Stimulated activated effector memory CD8-positive, alpha-beta T cell treated with anti-CD3 and anti-CD28 coated beads, Interleukin-12 subunit alpha, Interleukin-12 subunit beta, amount 100 ng/mL, for 72 hours (primary cell): ENCODE measurements around the gene SRBD1.

Source experiments
- ATAC-seq: fragments of 150-1000 bp; cut with Tn5 transposase; 2 replicates; pipeline ENCODE4 v1.10.0; 2021
- DNase-seq, 2 donors: peaks; one replicate each; pipeline ENCODE4 v3.0.0; 2021 to 2022; ENCODE audit warnings: low spot score in 2 of 2
- H3K27ac Mint-ChIP-seq: one replicate; pipeline ENCODE4 v1.8.0; 2022; ENCODE audit warnings: mild to moderate bottlenecking, mixed read lengths
- H3K36me3 Mint-ChIP-seq: one replicate; pipeline ENCODE4 v1.8.0; 2022; ENCODE audit warnings: mild to moderate bottlenecking, mixed read lengths
- H3K4me1 Mint-ChIP-seq: one replicate; pipeline ENCODE4 v1.8.0; 2022; ENCODE audit warnings: mixed read lengths
- H3K4me3 Mint-ChIP-seq: one replicate; pipeline ENCODE4 v1.8.0; 2022; ENCODE audit warnings: mild to moderate bottlenecking, mixed read lengths
- H3K9me3 Mint-ChIP-seq: one replicate; pipeline ENCODE4 v1.8.0; 2022; ENCODE audit warnings: mixed read lengths

SRBD1 gene

DNA sequence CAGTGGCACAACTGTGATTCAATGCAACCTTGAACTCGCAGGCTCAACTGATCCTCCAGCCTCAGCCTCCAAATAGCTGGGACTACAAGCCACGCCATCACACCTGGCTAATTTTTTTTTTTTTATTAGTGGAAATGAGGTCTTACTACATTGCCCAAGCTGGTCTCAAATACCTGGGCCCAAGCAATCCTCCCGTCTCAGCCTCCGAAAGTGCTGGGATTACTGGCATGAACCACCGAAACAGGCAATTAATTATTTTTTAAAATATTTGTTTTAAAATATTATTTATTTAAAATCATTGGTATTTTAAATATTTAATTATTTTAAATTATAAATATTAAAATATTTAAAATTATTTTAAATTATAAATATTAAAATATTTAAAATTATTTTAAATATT, 24.5 kb downstream of the SRBD1 start:
- Mint-ChIP-seq H3K4me1 (peaks cover 17% of the 10 kb centered on the region), H3K9me3 (no peaks in the 10 kb centered on the region), H3K27ac (no peak overlapping the region), H3K36me3 (no peaks in the 10 kb centered on the region), H3K4me3 (no peak overlapping the region)
- ATAC-seq: no peak
- DNase-seq: no peak

DNA sequence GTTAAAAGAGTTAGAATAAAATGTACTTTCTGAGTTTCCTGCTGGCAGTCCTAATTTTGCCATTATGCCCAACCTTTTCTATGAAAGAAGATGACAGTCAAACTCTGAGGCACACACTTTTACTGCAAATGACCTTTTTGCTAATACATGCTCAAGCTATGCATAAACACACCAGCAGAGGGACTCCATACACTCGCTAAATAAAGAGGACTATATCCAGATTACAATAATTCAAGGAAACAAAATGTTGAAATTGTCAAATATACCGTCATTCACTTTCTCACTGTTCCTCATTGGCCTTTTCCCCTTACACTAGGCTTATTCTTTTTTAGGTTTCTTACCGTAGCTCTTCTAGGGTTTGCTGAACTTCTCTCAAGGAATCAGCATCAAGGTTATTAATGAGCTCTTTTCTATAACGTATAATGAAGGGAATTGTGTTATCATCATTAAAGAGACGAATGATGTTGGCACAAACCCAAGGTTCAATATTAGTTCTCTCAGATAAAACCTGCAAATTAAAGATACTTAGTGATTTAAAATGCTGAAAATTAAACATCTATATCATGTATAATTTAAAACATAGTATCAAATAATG, 25.7 kb downstream of the SRBD1 start:
- peaks cover 11% of the 10 kb centered on the region for H3K4me1 Mint-ChIP-seq
- H3K4me3 Mint-ChIP-seq: no peak overlapping the region
- peaks cover 11% of the 10 kb centered on the region for H3K36me3 Mint-ChIP-seq
- H3K9me3 Mint-ChIP-seq: no peaks in the 10 kb centered on the region
- ATAC-seq (no peak), DNase-seq (no peak)
- H3K27ac Mint-ChIP-seq: no peak overlapping the region

DNA sequence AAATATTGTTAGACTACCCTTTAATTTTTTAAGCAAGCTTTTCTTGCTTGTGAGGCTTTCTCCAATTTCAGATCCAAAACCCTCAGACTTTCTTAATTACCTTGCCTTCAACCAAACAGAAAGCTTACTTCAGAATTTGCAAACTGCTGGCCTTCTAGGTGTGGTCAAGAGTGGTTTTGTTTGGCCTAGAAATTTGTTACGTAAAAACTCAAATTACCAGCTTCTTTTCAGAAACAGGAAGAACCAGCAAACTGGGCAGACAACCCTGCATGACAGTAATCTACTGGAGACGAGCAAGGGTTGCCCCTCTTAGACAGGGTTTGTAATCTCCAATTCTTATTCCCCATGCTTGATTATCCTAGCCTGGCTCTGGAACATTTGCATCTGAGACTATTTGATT, 27.1 kb downstream of the SRBD1 start:
- no peak overlapping the region for H3K27ac Mint-ChIP-seq
- peaks cover 15% of the 10 kb centered on the region for H3K36me3 Mint-ChIP-seq
- no peak overlapping the region for H3K4me3 Mint-ChIP-seq
- ATAC-seq: no peak
- DNase-seq: no peak
- H3K4me1 Mint-ChIP-seq: peaks cover 11% of the 10 kb centered on the region
- no peaks in the 10 kb centered on the region for H3K9me3 Mint-ChIP-seq

DNA sequence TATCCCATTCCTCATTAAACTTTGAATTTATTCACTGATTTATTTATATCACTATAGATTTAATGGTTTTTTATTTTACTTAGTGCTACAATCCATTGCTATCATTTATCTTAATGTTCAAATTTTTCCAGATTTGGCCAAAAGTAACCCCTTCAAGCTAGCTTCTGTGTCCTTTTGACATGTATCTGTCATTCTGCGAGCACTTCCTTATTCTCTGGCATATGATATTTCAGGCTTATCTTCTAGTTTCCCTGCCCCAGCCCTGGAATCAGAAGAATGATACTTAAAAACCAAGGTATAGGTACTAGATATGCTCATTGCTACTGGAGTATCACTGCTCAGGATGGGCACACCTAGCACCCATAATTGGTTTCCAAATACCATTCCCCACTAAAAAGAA, 28.5 kb downstream of the SRBD1 start:
- no peak overlapping the region for H3K4me3 Mint-ChIP-seq
- H3K27ac Mint-ChIP-seq: no peak overlapping the region
- DNase-seq: no peak
- H3K36me3 Mint-ChIP-seq: peaks cover 18% of the 10 kb centered on the region
- H3K9me3 Mint-ChIP-seq: no peaks in the 10 kb centered on the region
- H3K4me1 Mint-ChIP-seq: no peaks in the 10 kb centered on the region
- ATAC-seq: no peak

DNA sequence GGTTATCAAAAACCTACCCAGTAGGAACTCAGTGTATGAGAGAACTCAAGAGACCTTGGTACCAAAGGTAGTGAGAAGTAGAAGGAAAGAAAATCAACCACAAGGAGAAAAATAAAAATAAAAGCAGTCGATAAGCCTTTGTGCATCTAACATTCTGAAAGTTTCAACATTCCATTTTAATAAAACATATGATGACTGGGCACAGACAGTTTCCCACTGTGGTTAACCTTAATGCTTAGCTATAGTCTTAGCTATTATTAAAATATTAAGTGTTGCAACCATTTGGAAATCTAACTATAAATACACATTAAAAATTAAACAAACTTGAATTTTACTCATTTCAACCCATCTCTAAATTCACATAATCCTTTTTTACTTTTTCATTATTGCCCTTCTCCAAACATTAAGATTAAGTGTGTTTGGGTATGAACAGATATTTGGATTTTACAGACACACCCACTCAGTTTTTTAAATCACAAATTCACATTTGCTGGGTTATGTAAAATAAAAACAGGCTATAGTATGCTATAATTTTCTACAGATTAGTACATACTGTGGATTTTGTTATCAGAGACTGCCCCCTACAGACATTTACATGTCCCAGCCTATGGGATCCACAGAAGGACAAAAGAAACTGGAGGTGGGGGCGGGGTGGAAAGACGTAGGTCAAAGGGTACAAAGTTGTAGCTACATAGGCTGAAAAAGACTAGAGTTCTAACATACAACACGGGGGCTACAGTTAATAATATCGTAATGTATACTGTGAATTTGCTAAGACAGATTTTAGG, 32.8 kb downstream of the SRBD1 start:
- peak; percentile 79 for ATAC-seq

DNA sequence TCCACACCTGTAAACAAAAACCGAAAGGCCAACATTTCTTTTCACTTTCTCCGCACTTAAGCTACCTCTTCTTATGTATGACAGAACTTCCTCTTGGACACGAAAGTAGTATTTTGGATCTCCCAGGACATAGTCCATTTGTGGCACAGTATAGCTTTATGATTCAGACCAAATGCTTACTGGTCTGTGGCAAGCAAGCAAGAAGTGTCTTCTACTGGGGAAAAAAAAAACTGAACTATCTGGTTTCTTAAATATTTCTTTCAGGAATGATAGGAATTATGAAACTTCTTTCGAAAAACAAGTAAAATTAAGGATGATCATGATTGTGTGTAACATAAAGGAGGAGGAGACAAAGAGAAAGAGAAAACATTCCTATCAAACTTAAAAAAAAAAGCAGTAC, 33.6 kb downstream of the SRBD1 start:
- DNase-seq (no peak), ATAC-seq (no peak)
- Mint-ChIP-seq H3K4me1 (no peaks in the 10 kb centered on the region), H3K27ac (peak overlapping the region; percentile 8), H3K4me3 (no peak overlapping the region), H3K9me3 (no peaks in the 10 kb centered on the region), H3K36me3 (peaks cover 31% of the 10 kb centered on the region)

More for the DNA sequence above, 32.8 kb downstream of the SRBD1 start:
- Mint-ChIP-seq H3K27ac (peak overlapping the region; percentile 8), H3K36me3 (peaks cover 23% of the 10 kb centered on the region), H3K4me1 (no peaks in the 10 kb centered on the region), H3K9me3 (no peaks in the 10 kb centered on the region), H3K4me3 (no peak overlapping the region)
- DNase-seq: no peak

DNA sequence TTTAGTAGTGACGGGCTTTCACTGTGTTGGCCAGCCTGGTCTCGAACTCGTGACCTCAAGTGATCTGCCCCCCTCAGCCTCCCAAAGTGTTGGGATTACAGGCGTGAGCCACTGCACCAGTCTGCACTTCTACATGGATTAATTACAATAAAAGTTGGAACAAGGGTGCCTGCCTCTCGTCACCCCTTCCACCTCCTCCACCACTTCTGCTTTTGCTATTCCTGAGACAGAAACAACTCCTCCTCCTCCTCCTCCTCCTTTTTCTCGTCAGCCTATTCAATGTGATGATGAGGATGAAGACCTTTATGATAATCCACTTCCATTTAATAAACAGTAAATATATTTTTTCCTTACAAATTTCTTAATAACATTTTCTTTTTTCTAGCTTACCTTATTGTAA, 35.2 kb downstream of the SRBD1 start:
- ATAC-seq (no peak), DNase-seq (no peak)
- peaks cover 40% of the 10 kb centered on the region for H3K36me3 Mint-ChIP-seq
- H3K4me3 Mint-ChIP-seq: no peak overlapping the region
- no peaks in the 10 kb centered on the region for H3K9me3 Mint-ChIP-seq
- no peaks in the 10 kb centered on the region for H3K4me1 Mint-ChIP-seq
- H3K27ac Mint-ChIP-seq: no peak overlapping the region

DNA sequence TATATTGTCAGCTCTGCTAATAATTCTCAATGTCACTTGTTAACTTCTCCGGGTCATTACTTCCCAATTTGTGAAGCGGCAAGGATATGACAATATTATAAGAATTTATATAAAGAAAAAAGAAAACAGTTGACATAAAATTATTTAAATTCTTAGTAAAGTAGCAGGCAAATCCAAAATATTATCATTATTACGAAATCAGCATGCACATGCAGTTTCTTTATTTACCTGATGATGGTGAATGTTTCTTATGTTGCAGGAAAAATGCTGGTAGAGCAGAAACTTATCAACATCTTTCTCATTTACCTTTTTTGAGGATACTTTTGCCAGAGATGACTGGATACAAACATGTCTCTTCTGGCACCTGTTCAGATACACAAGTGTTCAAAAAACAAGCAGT, 38.1 kb downstream of the SRBD1 start:
- Mint-ChIP-seq H3K9me3 (no peaks in the 10 kb centered on the region), H3K4me3 (no peak overlapping the region), H3K36me3 (peaks cover 30% of the 10 kb centered on the region), H3K27ac (no peak overlapping the region), H3K4me1 (peaks cover 6% of the 10 kb centered on the region)
- DNase-seq: no peak
- no peak for ATAC-seq

DNA sequence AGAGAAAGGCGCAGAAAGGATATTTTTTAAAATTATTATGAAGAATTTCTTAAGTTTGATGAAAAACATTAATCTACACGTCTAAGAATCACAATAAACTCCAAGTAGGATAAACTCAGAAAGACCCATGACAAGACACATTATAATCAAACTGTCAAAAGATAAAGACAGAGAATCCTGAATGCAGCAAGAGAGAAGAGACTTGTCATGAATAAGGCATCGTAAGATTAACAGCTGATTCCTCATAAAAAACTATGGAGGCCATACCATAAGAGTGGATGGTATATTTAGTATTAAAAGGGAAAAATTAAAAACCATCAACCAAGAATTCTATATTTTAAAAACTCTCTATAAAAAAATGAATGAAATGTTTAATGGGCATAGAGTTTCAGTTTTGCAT, 39.1 kb downstream of the SRBD1 start:
- peaks cover 11% of the 10 kb centered on the region for H3K4me1 Mint-ChIP-seq
- H3K27ac Mint-ChIP-seq: no peak overlapping the region
- H3K9me3 Mint-ChIP-seq: no peaks in the 10 kb centered on the region
- DNase-seq: no peak
- no peak for ATAC-seq
- H3K4me3 Mint-ChIP-seq: no peak overlapping the region
- H3K36me3 Mint-ChIP-seq: peaks cover 24% of the 10 kb centered on the region

DNA sequence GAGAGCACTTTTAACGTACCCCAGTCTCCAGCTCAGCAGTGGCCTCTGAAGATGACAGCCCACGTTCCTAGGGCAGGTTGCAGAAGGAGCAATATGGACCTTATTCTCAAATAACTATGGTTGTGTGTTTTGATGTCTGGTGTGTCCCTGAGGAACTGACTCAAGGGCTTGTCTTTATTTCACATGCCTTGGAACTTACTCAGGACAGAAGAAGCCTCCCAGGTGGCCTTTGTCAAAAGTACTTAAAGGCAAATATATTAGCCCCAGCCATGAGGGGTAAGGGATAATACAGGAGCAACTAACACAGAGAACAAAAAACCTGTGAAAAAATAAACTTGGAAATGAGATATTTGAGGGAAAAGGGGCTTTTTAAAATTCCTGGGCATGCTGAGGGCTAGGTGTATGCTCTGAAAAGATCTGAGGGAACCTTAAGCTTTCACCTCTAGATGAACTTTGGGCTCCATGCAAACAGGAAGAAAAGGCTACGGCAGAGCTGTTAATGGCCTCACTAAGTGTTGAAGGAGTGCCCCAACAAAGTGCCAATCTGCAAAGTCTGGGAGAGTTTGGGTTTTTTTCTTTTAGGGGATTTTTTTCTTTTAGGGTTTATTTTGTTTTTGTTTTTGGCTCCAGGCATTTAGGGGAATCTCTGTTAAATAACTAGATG, 40.3 kb downstream of the SRBD1 start:
- DNase-seq (no peak), ATAC-seq (no peak)
- Mint-ChIP-seq H3K9me3 (no peaks in the 10 kb centered on the region), H3K27ac (peak overlapping the region; percentile 32), H3K4me3 (no peak overlapping the region), H3K4me1 (peaks cover 14% of the 10 kb centered on the region), H3K36me3 (peaks cover 24% of the 10 kb centered on the region)

DNA sequence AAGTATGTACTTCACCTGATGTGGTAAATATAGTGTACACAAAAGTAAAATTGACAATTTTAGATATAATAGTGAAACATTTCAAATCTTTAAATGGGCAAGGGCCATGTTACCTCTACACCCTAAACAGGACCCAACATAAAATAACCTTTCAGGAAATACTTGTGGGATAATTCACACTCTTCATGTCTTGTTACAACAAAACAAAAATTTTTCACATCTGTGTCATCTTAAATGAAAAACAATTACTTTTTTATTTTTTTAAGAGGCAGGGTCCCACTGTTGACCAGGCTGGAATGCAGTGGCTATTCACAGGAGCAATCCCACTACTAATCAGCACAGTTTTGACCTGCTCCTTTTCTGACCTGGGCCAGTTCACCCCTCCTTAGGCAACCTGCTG, 42.1 kb downstream of the SRBD1 start:
- no peak for ATAC-seq

DNA sequence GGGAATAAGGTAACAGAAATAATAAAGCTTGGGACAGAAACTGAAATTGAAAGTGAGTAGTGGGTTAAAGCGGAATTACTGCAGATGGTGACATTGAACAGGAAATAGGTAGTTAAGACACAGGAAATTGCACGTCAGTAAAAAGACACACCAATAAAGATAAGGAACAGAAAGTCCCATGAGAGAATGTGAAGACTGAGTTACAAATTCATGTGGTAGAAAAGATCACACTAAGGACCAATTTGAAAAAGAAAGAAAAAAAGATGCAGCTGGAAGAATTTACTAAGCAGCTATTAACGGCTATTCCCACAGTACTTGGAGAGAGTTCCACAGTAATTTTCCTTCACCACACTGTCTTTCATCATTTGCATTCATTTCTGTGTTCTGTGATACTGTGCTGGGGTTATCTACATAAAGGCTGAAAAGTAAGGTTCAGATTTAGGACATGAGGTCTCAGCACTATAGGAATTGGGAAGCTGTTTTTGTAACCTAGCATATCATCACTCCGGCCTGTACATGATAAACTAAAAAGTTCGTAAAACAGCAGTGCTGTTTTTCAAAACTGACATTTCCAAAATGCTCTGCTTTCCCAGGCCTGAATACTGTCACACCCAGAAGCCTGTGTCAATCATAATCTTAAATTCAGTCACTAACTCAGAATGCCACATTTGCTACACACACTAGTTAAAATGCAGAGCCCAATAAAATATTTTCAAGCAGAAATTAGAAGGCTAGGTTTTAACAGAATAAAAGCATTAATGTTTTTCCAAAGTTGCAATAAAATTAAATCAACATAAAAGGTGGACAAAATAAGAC, 42.9 kb downstream of the SRBD1 start:
- H3K4me1 Mint-ChIP-seq: peaks cover 18% of the 10 kb centered on the region

More for the DNA sequence above, 42.1 kb downstream of the SRBD1 start:
- Mint-ChIP-seq H3K36me3 (peaks cover 24% of the 10 kb centered on the region), H3K4me1 (peaks cover 18% of the 10 kb centered on the region), H3K9me3 (no peaks in the 10 kb centered on the region), H3K4me3 (no peak overlapping the region), H3K27ac (no peak overlapping the region)
- no peak for DNase-seq

DNA sequence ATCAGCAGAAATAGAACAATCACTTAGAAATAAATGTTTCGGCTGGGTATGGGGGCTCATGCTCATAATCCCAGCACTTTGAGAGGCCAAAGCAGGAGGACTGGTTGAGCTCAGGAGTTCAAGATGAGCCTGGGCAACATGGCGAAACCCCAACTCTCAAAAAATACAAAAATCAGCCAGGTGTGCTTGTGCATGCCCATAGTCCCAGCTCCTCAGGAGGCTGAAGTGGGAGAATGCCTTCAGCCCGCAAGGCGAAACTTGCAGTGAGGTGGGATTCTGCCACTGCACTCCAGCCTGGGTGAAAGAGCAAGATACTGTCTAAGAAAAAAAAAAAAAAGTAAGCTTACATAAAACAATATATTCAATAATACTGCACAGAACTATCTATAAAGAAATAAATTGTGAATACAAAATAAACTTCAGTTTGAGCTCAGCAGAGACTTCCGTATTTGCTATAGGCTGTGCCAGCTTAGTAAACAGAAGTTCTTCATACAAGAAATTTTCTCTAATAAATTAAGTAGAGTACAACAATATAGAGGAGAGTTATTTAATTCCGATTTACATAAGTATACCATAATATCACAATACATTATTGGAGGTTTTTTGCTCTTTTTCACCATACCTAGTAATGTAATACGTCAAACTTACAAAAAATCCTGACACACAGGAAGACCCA, 43.6 kb downstream of the SRBD1 start:
- no peak for ATAC-seq
- Mint-ChIP-seq H3K4me1 (peaks cover 18% of the 10 kb centered on the region), H3K27ac (peak overlapping the region; percentile 85), H3K36me3 (peaks cover 13% of the 10 kb centered on the region), H3K9me3 (no peaks in the 10 kb centered on the region), H3K4me3 (peak overlapping the region; percentile 50)
- DNase-seq: no peak

More for the DNA sequence above, 42.9 kb downstream of the SRBD1 start:
- no peaks in the 10 kb centered on the region for H3K9me3 Mint-ChIP-seq
- peak overlapping the region; percentile 85 for H3K27ac Mint-ChIP-seq
- H3K36me3 Mint-ChIP-seq: peaks cover 21% of the 10 kb centered on the region
- no peak for DNase-seq
- peak overlapping the region; percentile 50 for H3K4me3 Mint-ChIP-seq
- peak; percentile 94 for ATAC-seq

DNA sequence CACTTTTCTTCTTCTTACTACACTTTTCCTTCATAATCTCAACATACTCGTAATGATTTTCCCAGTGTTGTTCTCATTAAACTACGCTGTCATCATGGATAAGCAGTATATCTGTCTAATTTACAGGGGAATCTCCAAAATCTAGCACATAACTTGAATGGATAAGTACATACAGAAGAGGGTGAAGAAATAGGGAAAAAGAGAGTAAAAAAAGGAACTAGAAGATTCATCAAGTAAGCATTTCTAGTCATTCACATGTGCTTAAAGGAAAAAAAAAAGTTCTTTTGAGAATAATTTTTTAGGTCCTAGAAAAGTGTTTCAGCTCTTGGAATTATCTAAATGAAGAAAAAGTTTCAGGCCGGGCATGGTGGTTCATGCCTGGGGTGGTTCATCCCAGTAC, 51.6 kb downstream of the SRBD1 start:
- no peak for ATAC-seq
- H3K9me3 Mint-ChIP-seq: no peaks in the 10 kb centered on the region
- no peak overlapping the region for H3K27ac Mint-ChIP-seq

DNA sequence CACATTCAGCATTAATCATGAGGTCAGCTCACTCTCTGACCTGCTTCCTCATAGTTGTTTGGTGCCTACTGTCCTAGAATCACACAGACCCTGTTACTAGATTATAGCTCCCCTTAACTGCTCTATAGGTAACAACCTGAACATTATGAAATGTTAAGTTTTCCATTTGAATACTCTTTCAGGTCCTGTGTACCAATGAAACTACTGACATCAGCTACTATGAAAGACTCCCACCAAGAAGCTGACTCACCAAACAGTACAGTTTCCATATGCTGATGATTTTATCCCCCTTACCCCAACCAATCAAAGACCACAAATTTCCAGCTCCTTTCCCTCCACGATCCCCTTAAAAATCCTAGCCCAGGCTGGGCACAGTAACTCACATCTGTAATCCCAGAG, 56.3 kb downstream of the SRBD1 start:
- Mint-ChIP-seq H3K27ac (peak overlapping the region; percentile 90), H3K4me1 (peaks cover 35% of the 10 kb centered on the region), H3K4me3 (peak overlapping the region; percentile 40), H3K9me3 (no peaks in the 10 kb centered on the region), H3K36me3 (peaks cover 35% of the 10 kb centered on the region)
- no peak for DNase-seq
- ATAC-seq: peak; percentile 91

More for the DNA sequence above, 51.6 kb downstream of the SRBD1 start:
- no peak for DNase-seq
- Mint-ChIP-seq H3K4me1 (peaks cover 14% of the 10 kb centered on the region), H3K36me3 (peaks cover 5% of the 10 kb centered on the region), H3K4me3 (no peak overlapping the region)
